ENCODE results near the gene AGRP.

DNA sequence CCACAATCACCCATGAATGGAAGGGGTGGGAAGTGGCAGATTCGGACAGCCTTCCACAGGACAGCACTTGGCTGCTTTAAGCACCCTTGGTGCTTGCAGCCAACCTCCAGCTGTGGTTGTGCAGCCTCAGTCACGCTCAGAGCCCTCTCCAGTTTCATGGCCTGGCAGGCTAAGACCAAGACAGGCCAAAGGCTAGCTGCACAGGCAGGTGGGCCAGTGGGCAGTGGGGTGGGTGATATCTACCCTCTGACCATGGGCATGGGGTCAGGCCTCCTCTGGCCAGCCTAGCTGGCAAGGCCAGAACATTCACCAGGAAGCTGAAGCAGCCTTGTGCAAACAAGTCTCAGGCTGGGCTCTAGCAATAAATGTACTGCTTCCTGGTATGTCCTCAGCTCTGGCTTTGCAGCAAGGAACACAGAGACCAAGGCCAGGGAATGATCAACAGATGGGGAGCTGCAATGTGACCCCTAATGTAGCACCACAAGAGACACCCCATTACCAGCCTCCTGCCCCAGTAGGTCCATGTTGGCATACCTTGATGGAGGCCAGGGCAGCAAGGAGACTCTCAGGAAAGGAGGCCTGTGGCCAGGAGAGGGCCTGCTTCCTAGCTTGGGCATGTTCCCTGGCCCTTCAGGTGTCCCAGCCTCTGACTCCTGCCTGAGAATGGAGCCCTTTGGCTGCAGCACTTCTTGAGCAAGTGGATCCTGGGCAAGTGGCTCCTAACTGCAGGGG lies 31.5 kb downstream of the AGRP start:
- peak; percentile 21 for TF ChIP-seq POLR2A (IDR thresholded peaks at IDR 0.05)
- TF ChIP-seq, protein P1, sequence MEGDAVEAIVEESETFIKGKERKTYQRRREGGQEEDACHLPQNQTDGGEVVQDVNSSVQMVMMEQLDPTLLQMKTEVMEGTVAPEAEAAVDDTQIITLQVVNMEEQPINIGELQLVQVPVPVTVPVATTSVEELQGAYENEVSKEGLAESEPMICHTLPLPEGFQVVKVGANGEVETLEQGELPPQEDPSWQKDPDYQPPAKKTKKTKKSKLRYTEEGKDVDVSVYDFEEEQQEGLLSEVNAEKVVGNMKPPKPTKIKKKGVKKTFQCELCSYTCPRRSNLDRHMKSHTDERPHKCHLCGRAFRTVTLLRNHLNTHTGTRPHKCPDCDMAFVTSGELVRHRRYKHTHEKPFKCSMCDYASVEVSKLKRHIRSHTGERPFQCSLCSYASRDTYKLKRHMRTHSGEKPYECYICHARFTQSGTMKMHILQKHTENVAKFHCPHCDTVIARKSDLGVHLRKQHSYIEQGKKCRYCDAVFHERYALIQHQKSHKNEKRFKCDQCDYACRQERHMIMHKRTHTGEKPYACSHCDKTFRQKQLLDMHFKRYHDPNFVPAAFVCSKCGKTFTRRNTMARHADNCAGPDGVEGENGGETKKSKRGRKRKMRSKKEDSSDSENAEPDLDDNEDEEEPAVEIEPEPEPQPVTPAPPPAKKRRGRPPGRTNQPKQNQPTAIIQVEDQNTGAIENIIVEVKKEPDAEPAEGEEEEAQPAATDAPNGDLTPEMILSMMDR (IDR thresholded peaks at IDR 0.05), result no peak

Measured in transverse colon (tissue), 3 donors.